Vagina (tissue), 2 donors: ENCODE results near the gene PKN1.

Experiments used
- CTCF ChIP-seq, 3 experiments: fragments of 450-650 bp in 2 of 3; fragments of 200-600 bp in 1 of 3; sonication (generic) in 1 of 3; IDR thresholded peaks; one replicate each; pipeline ENCODE4 v1.5.1; 2017 to 2019; ENCODE audit warnings: antibody characterized with exemption in 3 of 3, mild to moderate bottlenecking in 2 of 3, moderate library complexity in 2 of 3
- POLR2A ChIP-seq, 2 donors: fragments of 450-650 bp; IDR thresholded peaks; one replicate each; pipeline ENCODE4 v1.6.1; 2017; ENCODE audit warnings: antibody characterized with exemption in 2 of 2, mild to moderate bottlenecking in 2 of 2, moderate library complexity in 2 of 2

GRCh38 chr19:14510311-14511228 lies 77.5 kb downstream of the PKN1 start:
- TF ChIP-seq POLR2A (IDR thresholded peaks at IDR 0.05) (no peak), CTCF (IDR thresholded peaks at IDR 0.05) (no peak)
